GM18511 (cell line): ENCODE data around the gene CCDC83.
"Not testable (repeated sequence)": the region's sequence is repeated elsewhere in the genome, so short reads cannot be mapped to it uniquely, and the experiment has no call there.

Experiments
- ATAC-seq: cut with Tn5 transposase; IDR thresholded peaks from one replicate; pipeline ENCODE4 v1.9.1; 2021; ENCODE audit warnings: mild to moderate bottlenecking, moderate library complexity; ENCODE audit not compliant: unreplicated experiment

CCDC83 gene

GRCh38 chr11:85939099-85940015 is 84.2 kb downstream of the CCDC83 start:
- no peak for ATAC-seq

- peak; percentile 56 for ATAC-seq
Measured at GRCh38 chr11:85941380-85941973, 86.3 kb downstream of the CCDC83 start.

GRCh38 chr11:85945296-85945695 is 90.1 kb downstream of the CCDC83 start:
- no peak for ATAC-seq

GRCh38 chr11:85945788-85946187 is 90.6 kb downstream of the CCDC83 start:
- no peak for ATAC-seq

- no peak for ATAC-seq
Measured at GRCh38 chr11:85946221-85946620, 91.0 kb downstream of the CCDC83 start.

- ATAC-seq: peak; percentile 42
Measured at GRCh38 chr11:85947431-85948272, 92.5 kb downstream of the CCDC83 start.

GRCh38 chr11:85948884-85949283 is 93.7 kb downstream of the CCDC83 start:
- ATAC-seq: no peak

- ATAC-seq: no peak
Measured at GRCh38 chr11:85949798-85950197, 94.6 kb downstream of the CCDC83 start.

- no peak for ATAC-seq
Measured at GRCh38 chr11:85950317-85951048, 95.3 kb downstream of the CCDC83 start.

- ATAC-seq: no peak
Measured at GRCh38 chr11:85951049-85951405, 95.8 kb downstream of the CCDC83 start.

- ATAC-seq: no peak
Measured at GRCh38 chr11:85951428-85952107, 96.4 kb downstream of the CCDC83 start.

- ATAC-seq: not testable (repeated sequence)
Measured at GRCh38 chr11:85952108-85952485, 96.9 kb downstream of the CCDC83 start.

- no peak for ATAC-seq
Measured at GRCh38 chr11:85953491-85954143, 98.4 kb downstream of the CCDC83 start.

GRCh38 chr11:85955531-85955930 is 100.3 kb downstream of the CCDC83 start:
- no peak for ATAC-seq

- ATAC-seq: no peak
Measured at GRCh38 chr11:85960678-85961077, 105.5 kb downstream of the CCDC83 start.

- ATAC-seq: no peak
Measured at GRCh38 chr11:85961130-85961529, 105.9 kb downstream of the CCDC83 start.

- ATAC-seq: no peak
Measured at GRCh38 chr11:85961930-85962363, 106.8 kb downstream of the CCDC83 start.

GRCh38 chr11:85965202-85965601 is 110.0 kb downstream of the CCDC83 start:
- no peak for ATAC-seq

GRCh38 chr11:85967457-85967856 is 112.3 kb downstream of the CCDC83 start:
- no peak for ATAC-seq
